Prostate gland (tissue), 2 donors: ENCODE data around the gene FMNL2. TPM values are rescaled to one million over a fixed set of nuclear protein-coding genes. Genes with fewer than 3 reads are reported as not detected.

ENCODE experiments used
- DNase-seq: peaks from one replicate; pipeline ENCODE4 v3.0.0-alpha.2; 2019; ENCODE audit warnings: low spot score
- H3K27ac ChIP-seq, 2 donors: fragments of 200-600 bp; sonication (generic); 2 replicates each; pipeline ENCODE4 v1.5.1; 2017 to 2019
- H3K27me3 ChIP-seq: fragments of 200-600 bp; sonication (generic); replicated peaks from 2 replicates; pipeline ENCODE4 v1.5.1; 2019; ENCODE audit not compliant: insufficient read depth
- H3K36me3 ChIP-seq, 2 donors: fragments of 200-600 bp; sonication (generic); 1 replicate in 1 of 2; 2 replicates in 1 of 2; pipeline versions ENCODE4 v1.5.1 to v1.8.1; 2017 to 2019
- H3K4me1 ChIP-seq: fragments of 200-600 bp; sonication (generic); replicated peaks from 2 replicates; pipeline ENCODE4 v1.5.1; 2019
- H3K4me3 ChIP-seq, 2 donors: fragments of 200-600 bp; sonication (generic); 2 replicates each; pipeline ENCODE4 v1.5.1; 2017 to 2019
- H3K9me3 ChIP-seq: fragments of 200-600 bp; sonication (generic); 2 replicates; pipeline ENCODE4 v1.5.1; 2017
- CTCF ChIP-seq, 4 experiments: fragments of 200-600 bp in 2 of 4; fragments of 450-650 bp in 2 of 4; sonication (generic) in 2 of 4; IDR thresholded peaks; 1 replicate in 3 of 4; 2 replicates in 1 of 4; pipeline ENCODE4 v1.5.1; 2016 to 2019; ENCODE audit warnings: antibody characterized with exemption in 4 of 4, mild to moderate bottlenecking in 2 of 4, moderate library complexity in 2 of 4
- POLR2A ChIP-seq: fragments of 450-650 bp; IDR thresholded peaks from one replicate; pipeline ENCODE4 v1.6.1; 2016; ENCODE audit warnings: antibody characterized with exemption, mild to moderate bottlenecking
- POLR2AphosphoS5 ChIP-seq: sonication (generic); formaldehyde crosslinking; IDR thresholded peaks from one replicate; pipeline ENCODE4 v1.6.1; 2017; ENCODE audit warnings: antibody characterized with exemption
- WGBS: methylation state at CpG from one replicate; pipeline ENCODE4 v1.1.5; 2018; 5-methylcytosine and 5-hydroxymethylcytosine counted together
- intact Hi-C: fragments of 100-400 bp; cut with DNase I; formaldehyde crosslinking; loops from one replicate; pipeline ENCODE4 v1.14.2; 2022
- total RNA-seq, 2 donors: library from RNA; depleted of rRNA; stranded (reverse); fragments of >200 nt; gene quantifications; one replicate each; pipeline ENCODE4 v1.1.0, GENCODE V29; 2016

The FMNL2 gene
- total RNA-seq, 2 donors from 2014 or later, result 9.8 to 19.4 TPM

- no peak for TF ChIP-seq POLR2A
- TF ChIP-seq POLR2AphosphoS5, result no peak
- no peak for TF ChIP-seq CTCF (IDR thresholded peaks at IDR 0.05)
- DNase-seq, result no peak
- no peaks in the 10 kb centered on the region for H3K27me3 ChIP-seq
- no peaks in the 10 kb centered on the region for H3K4me1 ChIP-seq
- WGBS, result 45% methylated on average over 1 of the region's 1 CpG
- intact Hi-C loops, result no loop called here
- H3K4me3 ChIP-seq, result no peak overlapping the region
- H3K36me3 ChIP-seq, result no peaks in the 10 kb centered on the region
- no peaks in the 10 kb centered on the region for H3K9me3 ChIP-seq
- H3K27ac ChIP-seq, result no peak overlapping the region
Measured at GRCh38 chr2:152609699-152610098, 274.7 kb downstream of the FMNL2 start.

- TF ChIP-seq POLR2A (no peak), CTCF (IDR thresholded peaks at IDR 0.05) (no peak), POLR2AphosphoS5 (no peak)
- Histone ChIP-seq H3K4me1 (no peaks in the 10 kb centered on the region), H3K27me3 (no peaks in the 10 kb centered on the region), H3K36me3 (no peaks in the 10 kb centered on the region), H3K27ac (no peak overlapping the region), H3K9me3 (no peaks in the 10 kb centered on the region), H3K4me3 (no peak overlapping the region)
- intact Hi-C loops, result no loop called here
- DNase-seq, result no peak
- WGBS, result 83% methylated on average over 5 of the region's 5 CpGs
Measured at GRCh38 chr2:152611458-152612231, 276.7 kb downstream of the FMNL2 start.

- Histone ChIP-seq H3K4me3 (no peak overlapping the region), H3K27me3 (no peaks in the 10 kb centered on the region), H3K36me3 (no peaks in the 10 kb centered on the region), H3K27ac (no peak overlapping the region), H3K4me1 (no peaks in the 10 kb centered on the region), H3K9me3 (no peaks in the 10 kb centered on the region)
- TF ChIP-seq POLR2A, result no peak
- no peak for TF ChIP-seq CTCF (IDR thresholded peaks at IDR 0.05)
- TF ChIP-seq POLR2AphosphoS5, result no peak
- DNase-seq, result no peak
- intact Hi-C loops, result no loop called here
- 72% methylated on average over 2 of the region's 2 CpGs for WGBS
Measured at GRCh38 chr2:152613235-152613634, 278.3 kb downstream of the FMNL2 start.

- Histone ChIP-seq H3K27ac (no peak overlapping the region), H3K36me3 (no peaks in the 10 kb centered on the region), H3K4me3 (no peak overlapping the region), H3K4me1 (no peaks in the 10 kb centered on the region), H3K27me3 (no peaks in the 10 kb centered on the region), H3K9me3 (no peaks in the 10 kb centered on the region)
- intact Hi-C loops, result no loop called here
- no peak for DNase-seq
- 54% methylated on average over 5 of the region's 5 CpGs for WGBS
- no peak for TF ChIP-seq CTCF (IDR thresholded peaks at IDR 0.05)
- TF ChIP-seq POLR2AphosphoS5, result no peak
- no peak for TF ChIP-seq POLR2A
Measured at GRCh38 chr2:152615177-152615576, 280.2 kb downstream of the FMNL2 start.
